ENCODE measurements around the gene FGR.
"Not testable (repeated sequence)": the region's sequence is repeated elsewhere in the genome, so short reads cannot be mapped to it uniquely, and the experiment has no call there.

The FGR gene

GRCh38 chr1:27634985-27635367, at the start of gene FGR:
FGR (minus strand) TSS chr1:27635185; CDS start chr1:27623916, 11,269 bp downstream.
- DNase-seq: no peak

GRCh38 chr1:27684176-27684575, 49.2 kb upstream of the FGR start:
- no peak for DNase-seq

- no peak for DNase-seq
Observed at GRCh38 chr1:27682351-27682944, 47.5 kb upstream of the FGR start.

- not testable (repeated sequence) for DNase-seq
Observed at GRCh38 chr1:27681580-27681979, 46.6 kb upstream of the FGR start.

- not testable (repeated sequence) for DNase-seq
Observed at GRCh38 chr1:27680225-27680791, 45.3 kb upstream of the FGR start.

GRCh38 chr1:27678747-27679146, 43.8 kb upstream of the FGR start:
- DNase-seq: no peak

- DNase-seq: no peak
Observed at GRCh38 chr1:27676410-27676809, 41.4 kb upstream of the FGR start.

GRCh38 chr1:27672750-27673112, 37.7 kb upstream of the FGR start:
- DNase-seq: no peak

GRCh38 chr1:27671964-27672749, 37.2 kb upstream of the FGR start, which contains the start of gene IFI6:
IFI6 (minus strand) TSS chr1:27672192; CDS start chr1:27669314, 2,878 bp downstream.
- peak; percentile 94 for DNase-seq

GRCh38 chr1:27669876-27670275, 34.9 kb upstream of the FGR start:
- no peak for DNase-seq

- peak; percentile 41 for DNase-seq
Observed at GRCh38 chr1:27668808-27669723, 34.1 kb upstream of the FGR start.

GRCh38 chr1:27668121-27668807, 33.3 kb upstream of the FGR start:
- no peak for DNase-seq

GRCh38 chr1:27666791-27667254, 31.8 kb upstream of the FGR start:
- DNase-seq: no peak

GRCh38 chr1:27666294-27666693, 31.3 kb upstream of the FGR start:
- no peak for DNase-seq

- no peak for DNase-seq
Observed at GRCh38 chr1:27665016-27665651, 30.1 kb upstream of the FGR start.

- DNase-seq: no peak
Observed at GRCh38 chr1:27664291-27664690, 29.3 kb upstream of the FGR start.

- peak; percentile 69 for DNase-seq
Observed at GRCh38 chr1:27662707-27663393, 27.9 kb upstream of the FGR start.

- no peak for DNase-seq
Observed at GRCh38 chr1:27662261-27662660, 27.3 kb upstream of the FGR start.

GRCh38 chr1:27661412-27662075, 26.6 kb upstream of the FGR start:
- no peak for DNase-seq

GRCh38 chr1:27660300-27660835, 25.4 kb upstream of the FGR start:
- DNase-seq: no peak

Data from NCI-H1694 treated with DMSO at 0.1 percent for 48 hours (cell line).